Hepatocyte (in vitro differentiated cells): ENCODE data around the gene KCNK18.

Experiments
- EZH2 ChIP-seq: fragments of 200-600 bp; sonication (generic); IDR thresholded peaks from 2 replicates; pipeline ENCODE4 v1.6.1; 2016; ENCODE audit warnings: antibody characterized with exemption, mild to moderate bottlenecking, borderline replicate concordance
- EZH2phosphoT487 ChIP-seq: fragments of 200-600 bp; sonication (generic); IDR thresholded peaks from one replicate; pipeline ENCODE4 v1.6.1; 2018; ENCODE audit warnings: antibody characterized with exemption, mild to moderate bottlenecking, low read depth, moderate library complexity; ENCODE audit not compliant: unreplicated experiment, severe bottlenecking
- TF ChIP-seq, protein P1 (sequence below): fragments of 200-600 bp; sonication (generic); IDR thresholded peaks from 2 replicates; pipeline ENCODE4 v1.5.1; 2016; ENCODE audit warnings: antibody characterized with exemption, mild to moderate bottlenecking; ENCODE audit not compliant: poor library complexity

DNA sequence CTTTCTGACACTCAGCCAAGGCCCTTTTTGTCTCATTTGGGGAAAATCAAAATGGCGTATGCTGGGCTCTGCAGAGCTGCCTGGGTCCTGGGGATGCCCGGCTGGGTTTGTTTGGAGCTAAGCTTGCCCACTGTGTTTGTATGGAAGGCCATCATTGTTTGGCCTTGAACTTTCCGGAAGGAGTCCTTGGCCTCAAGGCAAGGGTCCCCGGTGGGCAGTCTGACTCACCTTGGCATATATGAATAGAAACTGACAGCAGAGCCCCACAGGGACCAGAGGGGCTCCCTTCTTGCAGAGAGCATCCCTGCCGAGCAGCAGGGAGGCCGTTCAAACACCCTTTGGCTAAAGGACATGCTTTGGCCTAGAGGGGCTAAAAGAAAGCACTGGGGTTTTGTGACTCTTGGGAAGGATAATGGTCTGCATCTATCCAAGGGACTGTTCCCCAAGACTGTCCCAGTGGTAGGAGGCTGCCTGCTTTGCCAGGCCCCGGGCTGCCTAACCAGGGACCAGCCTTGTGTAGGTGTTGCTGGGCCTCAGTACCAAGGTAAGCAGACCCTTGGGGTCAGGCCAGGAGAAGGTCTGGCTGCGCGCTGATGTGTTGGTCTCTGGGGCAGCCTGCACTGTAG is 58.7 kb downstream of the KCNK18 start:
- TF ChIP-seq, protein P1, sequence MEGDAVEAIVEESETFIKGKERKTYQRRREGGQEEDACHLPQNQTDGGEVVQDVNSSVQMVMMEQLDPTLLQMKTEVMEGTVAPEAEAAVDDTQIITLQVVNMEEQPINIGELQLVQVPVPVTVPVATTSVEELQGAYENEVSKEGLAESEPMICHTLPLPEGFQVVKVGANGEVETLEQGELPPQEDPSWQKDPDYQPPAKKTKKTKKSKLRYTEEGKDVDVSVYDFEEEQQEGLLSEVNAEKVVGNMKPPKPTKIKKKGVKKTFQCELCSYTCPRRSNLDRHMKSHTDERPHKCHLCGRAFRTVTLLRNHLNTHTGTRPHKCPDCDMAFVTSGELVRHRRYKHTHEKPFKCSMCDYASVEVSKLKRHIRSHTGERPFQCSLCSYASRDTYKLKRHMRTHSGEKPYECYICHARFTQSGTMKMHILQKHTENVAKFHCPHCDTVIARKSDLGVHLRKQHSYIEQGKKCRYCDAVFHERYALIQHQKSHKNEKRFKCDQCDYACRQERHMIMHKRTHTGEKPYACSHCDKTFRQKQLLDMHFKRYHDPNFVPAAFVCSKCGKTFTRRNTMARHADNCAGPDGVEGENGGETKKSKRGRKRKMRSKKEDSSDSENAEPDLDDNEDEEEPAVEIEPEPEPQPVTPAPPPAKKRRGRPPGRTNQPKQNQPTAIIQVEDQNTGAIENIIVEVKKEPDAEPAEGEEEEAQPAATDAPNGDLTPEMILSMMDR: no peak
- TF ChIP-seq EZH2: no peak
- TF ChIP-seq EZH2phosphoT487: no peak
